Adipocyte (in vitro differentiated cells): ENCODE results near the gene NUP43.
A peak's percentile ranks its signal among the peaks of the same experiment; 100 is the strongest.

ENCODE experiments used
- DNase-seq: peaks from one replicate; pipeline ENCODE4 v3.0.0-alpha.2; 2015; ENCODE audit warnings: low read depth
- H3K27me3 ChIP-seq: replicated peaks from 2 replicates; pipeline ENCODE4 v1.7.0; 2013; ENCODE audit warnings: mild to moderate bottlenecking, low read length, moderate library complexity; ENCODE audit not compliant: control insufficient read depth, insufficient read depth
- H3K36me3 ChIP-seq: 2 replicates; pipeline ENCODE4 v1.7.0; 2013; ENCODE audit warnings: low read length, mild to moderate bottlenecking, moderate library complexity; ENCODE audit not compliant: control insufficient read depth, insufficient read depth, severe bottlenecking
- H3K4me1 ChIP-seq: 2 replicates; pipeline ENCODE4 v1.7.0; 2013; ENCODE audit warnings: mild to moderate bottlenecking, low read length, moderate library complexity; ENCODE audit not compliant: control insufficient read depth, insufficient read depth
- H3K4me3 ChIP-seq: 2 replicates; pipeline ENCODE4 v1.7.0; 2013; ENCODE audit warnings: mild to moderate bottlenecking, low read length, moderate library complexity
- H3K9ac ChIP-seq: 2 replicates; pipeline ENCODE4 v1.7.0; 2013; ENCODE audit warnings: mild to moderate bottlenecking, low read length, moderate library complexity
- H3K9me3 ChIP-seq: 2 replicates; pipeline ENCODE4 v1.7.0; 2013; ENCODE audit warnings: mild to moderate bottlenecking, low read length, moderate library complexity; ENCODE audit not compliant: control insufficient read depth

Gene NUP43

GRCh38 chr6:149717588-149718458 is 28.5 kb downstream of the NUP43 start, which contains the start of gene LATS1:
TSS of gene LATS1 (minus strand) at chr6:149718101. CDS start at chr6:149702126, 15,975 bp downstream.
- no peaks in the 10 kb centered on the region for H3K36me3 ChIP-seq
- H3K4me3 ChIP-seq = peak within 1 kb of the TSS; percentile 93
- DNase-seq = peak; percentile 93
- H3K9me3 ChIP-seq = no peaks in the 10 kb centered on the region
- H3K9ac ChIP-seq = peak within 1 kb of the TSS; percentile 95
- H3K4me1 ChIP-seq = peaks cover 18% of the 10 kb centered on the region
- H3K27me3 ChIP-seq = no peaks in the 10 kb centered on the region

GRCh38 chr6:149717255-149717587 is 29.1 kb downstream of the NUP43 start:
- Histone ChIP-seq H3K4me1 (peaks cover 18% of the 10 kb centered on the region), H3K36me3 (no peaks in the 10 kb centered on the region), H3K27me3 (no peaks in the 10 kb centered on the region), H3K4me3 (peak overlapping the region; percentile 93), H3K9me3 (no peaks in the 10 kb centered on the region), H3K9ac (peak overlapping the region; percentile 95)
- DNase-seq = no peak

- peak; percentile 45 for DNase-seq
- Histone ChIP-seq H3K4me3 (peak overlapping the region; percentile 93), H3K36me3 (peaks cover 2% of the 10 kb centered on the region), H3K4me1 (peaks cover 18% of the 10 kb centered on the region), H3K9ac (peak overlapping the region; percentile 95), H3K27me3 (no peaks in the 10 kb centered on the region), H3K9me3 (no peaks in the 10 kb centered on the region)
Observed at GRCh38 chr6:149716181-149716963, 30.0 kb downstream of the NUP43 start.

- H3K9me3 ChIP-seq = no peaks in the 10 kb centered on the region
- H3K27me3 ChIP-seq = no peaks in the 10 kb centered on the region
- H3K9ac ChIP-seq = no peak overlapping the region
- H3K4me1 ChIP-seq = peaks cover 18% of the 10 kb centered on the region
- no peak overlapping the region for H3K4me3 ChIP-seq
- no peak for DNase-seq
- peaks cover 2% of the 10 kb centered on the region for H3K36me3 ChIP-seq
Observed at GRCh38 chr6:149714442-149714841, 31.9 kb downstream of the NUP43 start.

GRCh38 chr6:149711711-149712110 is 34.6 kb downstream of the NUP43 start:
- H3K4me3 ChIP-seq = no peak overlapping the region
- no peak for DNase-seq
- H3K9me3 ChIP-seq = no peaks in the 10 kb centered on the region
- H3K27me3 ChIP-seq = no peaks in the 10 kb centered on the region
- H3K4me1 ChIP-seq = peaks cover 14% of the 10 kb centered on the region
- H3K36me3 ChIP-seq = peaks cover 2% of the 10 kb centered on the region
- no peak overlapping the region for H3K9ac ChIP-seq

GRCh38 chr6:149701714-149702113 is 44.6 kb downstream of the NUP43 start:
- Histone ChIP-seq H3K27me3 (no peaks in the 10 kb centered on the region), H3K36me3 (peaks cover 3% of the 10 kb centered on the region), H3K4me3 (no peak overlapping the region), H3K4me1 (peaks cover 13% of the 10 kb centered on the region), H3K9me3 (no peaks in the 10 kb centered on the region), H3K9ac (no peak overlapping the region)
- DNase-seq = peak; percentile 51

GRCh38 chr6:149699150-149699549 is 47.2 kb downstream of the NUP43 start:
- Histone ChIP-seq H3K9ac (no peak overlapping the region), H3K4me1 (peaks cover 12% of the 10 kb centered on the region), H3K9me3 (no peaks in the 10 kb centered on the region), H3K27me3 (no peaks in the 10 kb centered on the region), H3K4me3 (no peak overlapping the region), H3K36me3 (peaks cover 14% of the 10 kb centered on the region)
- DNase-seq = no peak

- no peak for DNase-seq
- no peaks in the 10 kb centered on the region for H3K9me3 ChIP-seq
- H3K4me1 ChIP-seq = peaks cover 12% of the 10 kb centered on the region
- H3K4me3 ChIP-seq = no peak overlapping the region
- H3K9ac ChIP-seq = no peak overlapping the region
- H3K27me3 ChIP-seq = no peaks in the 10 kb centered on the region
- peaks cover 17% of the 10 kb centered on the region for H3K36me3 ChIP-seq
Observed at GRCh38 chr6:149698175-149698574, 48.2 kb downstream of the NUP43 start.

- Histone ChIP-seq H3K9me3 (no peaks in the 10 kb centered on the region), H3K9ac (no peak overlapping the region), H3K4me3 (no peak overlapping the region), H3K4me1 (peaks cover 15% of the 10 kb centered on the region), H3K27me3 (no peaks in the 10 kb centered on the region), H3K36me3 (peaks cover 17% of the 10 kb centered on the region)
- peak; percentile 83 for DNase-seq
Observed at GRCh38 chr6:149696901-149697300, 49.4 kb downstream of the NUP43 start.

- H3K9ac ChIP-seq = no peak overlapping the region
- no peak for DNase-seq
- no peak overlapping the region for H3K4me3 ChIP-seq
- no peaks in the 10 kb centered on the region for H3K27me3 ChIP-seq
- H3K9me3 ChIP-seq = no peaks in the 10 kb centered on the region
- peaks cover 14% of the 10 kb centered on the region for H3K36me3 ChIP-seq
- H3K4me1 ChIP-seq = peaks cover 13% of the 10 kb centered on the region
Observed at GRCh38 chr6:149694921-149695320, 51.4 kb downstream of the NUP43 start.

GRCh38 chr6:149691201-149691600 is 55.1 kb downstream of the NUP43 start:
- Histone ChIP-seq H3K9me3 (no peaks in the 10 kb centered on the region), H3K4me3 (no peak overlapping the region), H3K27me3 (no peaks in the 10 kb centered on the region), H3K36me3 (peaks cover 18% of the 10 kb centered on the region), H3K4me1 (peaks cover 9% of the 10 kb centered on the region), H3K9ac (no peak overlapping the region)
- no peak for DNase-seq
